Transverse colon (tissue), 4 donors: ENCODE measurements around the gene GPR108. TPM values are rescaled to one million over a fixed set of nuclear protein-coding genes. Genes with fewer than 3 reads are reported as not detected.

Source experiments
- DNase-seq: peaks from one replicate; pipeline ENCODE4 v3.0.0-alpha.2; 2019
- H3K27ac ChIP-seq, 4 donors: fragments of 200-600 bp; sonication (generic); 2 replicates each; pipeline ENCODE4 v1.5.1; 2016 to 2018; ENCODE audit warnings: inconsistent platforms in 4 of 4
- H3K27me3 ChIP-seq: fragments of 200-600 bp; sonication (generic); 2 replicates; pipeline ENCODE4 v1.5.1; 2017; ENCODE audit warnings: inconsistent platforms
- H3K36me3 ChIP-seq, 4 donors: fragments of 200-600 bp; sonication (generic); 2 replicates each; pipeline ENCODE4 v1.5.1; 2017 to 2019; ENCODE audit warnings: inconsistent platforms in 4 of 4
- H3K4me1 ChIP-seq, 4 donors: fragments of 200-600 bp; sonication (generic); 2 replicates each; pipeline ENCODE4 v1.5.1; 2017 to 2020; ENCODE audit warnings: inconsistent platforms in 4 of 4
- H3K4me3 ChIP-seq, 4 donors: fragments of 200-600 bp; sonication (generic); 1 replicate in 1 of 4; 2 replicates in 3 of 4; pipeline versions ENCODE4 v1.5.1 to v1.6.1; 2017 to 2019; ENCODE audit warnings: inconsistent platforms in 4 of 4
- H3K9me3 ChIP-seq, 2 donors: fragments of 200-600 bp; sonication (generic); 2 replicates each; pipeline ENCODE4 v1.5.1; 2017 to 2019; ENCODE audit warnings: inconsistent platforms in 2 of 2
- CTCF ChIP-seq, 5 experiments: fragments of 200-600 bp in 3 of 5; fragments of 450-650 bp in 2 of 5; sonication (generic) in 3 of 5; IDR thresholded peaks; 1 replicate in 2 of 5; 2 replicates in 3 of 5; pipeline ENCODE4 v1.5.1; 2016 to 2017; ENCODE audit warnings: antibody characterized with exemption in 5 of 5, inconsistent platforms in 3 of 5, mild to moderate bottlenecking in 2 of 5, moderate library complexity in 1 of 5
- EP300 ChIP-seq: sonication (generic); formaldehyde crosslinking; IDR thresholded peaks from one replicate; pipeline ENCODE4 v1.6.1; 2017; ENCODE audit warnings: antibody characterized with exemption, low read depth
- POLR2A ChIP-seq: fragments of 450-650 bp; IDR thresholded peaks from one replicate; pipeline ENCODE4 v1.6.1; 2016; ENCODE audit warnings: antibody characterized with exemption, mild to moderate bottlenecking, moderate library complexity
- POLR2AphosphoS5 ChIP-seq, 3 donors: sonication (generic); formaldehyde crosslinking; IDR thresholded peaks; one replicate each; pipeline ENCODE4 v1.6.1; 2016; ENCODE audit warnings: antibody characterized with exemption in 3 of 3
- WGBS, 2 donors: methylation state at CpG; one replicate each; pipeline ENCODE4 v1.1.5; 2018; ENCODE audit warnings: low coverage in 1 of 2; 5-methylcytosine and 5-hydroxymethylcytosine counted together
- in situ Hi-C, 4 donors: fragments of 200-750 bp; cut with MboI; loops; one replicate each; pipeline versions ENCODE4 v1.15.0 to v1.15.1; 2017; ENCODE audit warnings: low sequenced_read_pairs in 3 of 4, low pct_ligation_motif_present in 1 of 4, low pct_unique_long_range_greater_than_20kb in 1 of 4
- intact Hi-C: fragments of 100-400 bp; cut with DNase I; formaldehyde crosslinking; loops from one replicate; pipeline ENCODE4 v1.15.1; 2023; ENCODE audit warnings: low total_unique reads
- total RNA-seq, 4 donors: library from RNA; depleted of rRNA; stranded (reverse); fragments of >200 nt; gene quantifications; one replicate each; pipeline ENCODE4 v1.1.0, GENCODE V29; 2016

The GPR108 gene
- total RNA-seq, 4 donors from 2014 or later, result 38.0 to 118 (median 90.6) TPM

GRCh38 chr19:6716610-6716970 is 20.8 kb downstream of the GPR108 start:
- WGBS, 2 donors, result 60 to 63% methylated on average over 6 of the region's 6 CpGs
- H3K27me3 ChIP-seq, result no peaks in the 10 kb centered on the region
- peaks cover 0 to 5% (median 0%) of the 10 kb centered on the region in 4 donors for H3K4me1 ChIP-seq
- in situ Hi-C loops, result loop anchor here in 1 of 4 donors (25.0 kb wide), 1 partner anchor 146 kb away; no protein-coding TSS in a partner anchor
- TF ChIP-seq CTCF (IDR thresholded peaks at IDR 0.05), result no peak
- TF ChIP-seq POLR2AphosphoS5 (IDR thresholded peaks at IDR 0.05), result no peak
- TF ChIP-seq EP300, result no peak
- no peak for TF ChIP-seq POLR2A
- no peak for DNase-seq
- H3K4me3 ChIP-seq, result no peak overlapping the region
- intact Hi-C loops, result no loop called here
- H3K9me3 ChIP-seq, result no peaks in the 10 kb centered on the region
- no peak overlapping the region for H3K27ac ChIP-seq
- H3K36me3 ChIP-seq, result no peaks in the 10 kb centered on the region

- TF ChIP-seq CTCF (IDR thresholded peaks at IDR 0.05) (no peak), POLR2A (no peak), POLR2AphosphoS5 (IDR thresholded peaks at IDR 0.05) (no peak), EP300 (no peak)
Measured at GRCh38 chr19:6714749-6715555, 22.4 kb downstream of the GPR108 start.

GRCh38 chr19:6713773-6714692 is 23.3 kb downstream of the GPR108 start:
- no peaks in the 10 kb centered on the region for H3K4me1 ChIP-seq
- peaks cover 22% of the 10 kb centered on the region for H3K27me3 ChIP-seq
- no peak for DNase-seq
- whole genome bisulfite sequencing, 2 donors, result 63 to 64% methylated on average over 5 to 22 of the region's 24 CpGs
- H3K36me3 ChIP-seq, result no peaks in the 10 kb centered on the region
- in situ Hi-C loops (loop anchor here in 1 of 4 donors (25.0 kb wide), 1 partner anchor 148 kb away; no protein-coding TSS in a partner anchor), intact Hi-C loops (no loop called here)
- H3K4me3 ChIP-seq, result no peak overlapping the region
- no peak overlapping the region for H3K27ac ChIP-seq
- TF ChIP-seq POLR2A, result no peak
- no peak for TF ChIP-seq POLR2AphosphoS5 (IDR thresholded peaks at IDR 0.05)
- TF ChIP-seq EP300, result no peak
- no peak for TF ChIP-seq CTCF (IDR thresholded peaks at IDR 0.05)
- H3K9me3 ChIP-seq, result no peaks in the 10 kb centered on the region

More at GRCh38 chr19:6714749-6715555, 22.4 kb downstream of the GPR108 start:
- DNase-seq, result no peak
- no peaks in the 10 kb centered on the region for H3K9me3 ChIP-seq
- H3K27ac ChIP-seq, result no peak overlapping the region
- in situ Hi-C loops (loop anchor here in 1 of 4 donors (25.0 kb wide), 1 partner anchor 147 kb away; no protein-coding TSS in a partner anchor), intact Hi-C loops (no loop called here)
- H3K36me3 ChIP-seq, result no peaks in the 10 kb centered on the region
- 79 to 88% methylated on average over 3 to 11 of the region's 11 CpGs for WGBS, 2 donors
- no peaks in the 10 kb centered on the region for H3K4me1 ChIP-seq
- no peak overlapping the region for H3K4me3 ChIP-seq
- H3K27me3 ChIP-seq, result peaks cover 13% of the 10 kb centered on the region
